Raji (cell line): ENCODE measurements around the gene SYDE1.

ENCODE experiments used
- POLR2A ChIP-seq: IDR thresholded peaks from 2 replicates; pipeline ENCODE4 v1.6.1; 2011; ENCODE audit warnings: low read depth, low read length, control low read depth; ENCODE audit not compliant: insufficient read depth

Gene SYDE1, protein sequence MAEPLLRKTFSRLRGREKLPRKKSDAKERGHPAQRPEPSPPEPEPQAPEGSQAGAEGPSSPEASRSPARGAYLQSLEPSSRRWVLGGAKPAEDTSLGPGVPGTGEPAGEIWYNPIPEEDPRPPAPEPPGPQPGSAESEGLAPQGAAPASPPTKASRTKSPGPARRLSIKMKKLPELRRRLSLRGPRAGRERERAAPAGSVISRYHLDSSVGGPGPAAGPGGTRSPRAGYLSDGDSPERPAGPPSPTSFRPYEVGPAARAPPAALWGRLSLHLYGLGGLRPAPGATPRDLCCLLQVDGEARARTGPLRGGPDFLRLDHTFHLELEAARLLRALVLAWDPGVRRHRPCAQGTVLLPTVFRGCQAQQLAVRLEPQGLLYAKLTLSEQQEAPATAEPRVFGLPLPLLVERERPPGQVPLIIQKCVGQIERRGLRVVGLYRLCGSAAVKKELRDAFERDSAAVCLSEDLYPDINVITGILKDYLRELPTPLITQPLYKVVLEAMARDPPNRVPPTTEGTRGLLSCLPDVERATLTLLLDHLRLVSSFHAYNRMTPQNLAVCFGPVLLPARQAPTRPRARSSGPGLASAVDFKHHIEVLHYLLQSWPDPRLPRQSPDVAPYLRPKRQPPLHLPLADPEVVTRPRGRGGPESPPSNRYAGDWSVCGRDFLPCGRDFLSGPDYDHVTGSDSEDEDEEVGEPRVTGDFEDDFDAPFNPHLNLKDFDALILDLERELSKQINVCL

DNA sequence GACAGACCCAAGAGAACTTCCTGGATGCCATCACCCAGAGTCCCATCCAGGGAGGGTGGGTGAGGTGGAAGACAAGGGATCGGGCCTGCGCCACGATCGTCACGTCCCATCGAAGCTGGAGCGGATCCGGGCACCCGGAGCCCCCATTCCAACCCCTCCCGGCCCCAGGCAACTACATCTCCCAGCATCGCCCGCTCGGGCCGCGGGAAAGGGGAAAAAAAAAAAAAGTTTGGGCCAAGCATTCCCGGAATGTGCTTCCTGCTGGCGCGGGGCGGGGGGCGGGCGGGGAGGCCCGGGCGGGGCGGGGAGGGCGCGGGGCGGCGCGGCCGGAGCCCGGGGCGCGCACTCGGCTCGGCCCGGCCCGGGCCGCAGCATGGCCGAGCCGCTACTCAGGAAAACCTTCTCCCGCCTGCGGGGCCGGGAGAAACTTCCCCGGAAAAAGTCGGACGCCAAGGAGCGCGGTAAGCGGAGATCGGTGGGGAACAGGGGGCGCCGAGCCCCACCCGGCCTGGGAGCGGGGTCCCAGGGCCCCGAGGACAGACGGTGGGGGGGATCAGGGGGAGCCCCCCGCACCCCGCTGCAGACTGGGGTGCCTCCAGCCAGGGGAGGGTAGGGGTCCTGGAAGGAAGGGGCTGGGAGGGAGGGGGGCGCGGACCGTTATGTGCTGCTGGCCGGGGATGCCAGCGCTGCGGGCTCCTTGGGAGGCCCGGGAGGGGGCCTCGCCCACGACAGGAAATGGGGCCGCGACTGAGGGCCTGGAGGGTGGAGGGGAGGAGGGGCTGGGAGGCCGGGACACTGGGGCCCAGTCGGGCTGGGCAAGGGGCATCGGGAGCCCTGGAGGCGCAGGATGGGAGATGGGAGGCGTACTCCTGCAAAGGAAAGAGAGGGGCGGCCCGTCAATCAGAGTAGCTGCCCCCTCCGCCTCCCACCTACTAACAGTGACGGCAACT lies at the start of gene SYDE1:
TSS of gene SYDE1 (plus strand) at position 341 of the 950 bp plus-strand sequence. CDS start at position 374, 33 bp downstream.
- no peak for TF ChIP-seq POLR2A

DNA sequence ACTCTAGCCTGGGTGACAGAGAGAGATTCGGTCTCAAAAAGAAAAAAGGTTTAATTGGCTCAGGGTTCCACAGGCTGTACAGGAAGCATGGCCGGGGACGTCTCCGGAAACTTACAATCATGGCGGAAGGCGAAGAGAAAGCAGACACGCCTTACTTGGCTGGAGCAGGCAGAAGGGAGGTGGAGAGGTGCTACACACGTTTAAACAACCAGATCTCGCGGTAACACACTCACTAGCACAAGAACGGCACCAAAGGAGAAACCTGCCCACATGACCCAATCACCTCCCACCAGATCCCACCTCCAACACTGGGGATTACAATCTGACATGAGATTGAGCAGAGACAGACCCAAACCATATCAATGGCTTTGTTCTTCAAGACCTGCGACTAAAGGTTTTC lies 45.2 kb upstream of the SYDE1 start:
- no peak for TF ChIP-seq POLR2A

DNA sequence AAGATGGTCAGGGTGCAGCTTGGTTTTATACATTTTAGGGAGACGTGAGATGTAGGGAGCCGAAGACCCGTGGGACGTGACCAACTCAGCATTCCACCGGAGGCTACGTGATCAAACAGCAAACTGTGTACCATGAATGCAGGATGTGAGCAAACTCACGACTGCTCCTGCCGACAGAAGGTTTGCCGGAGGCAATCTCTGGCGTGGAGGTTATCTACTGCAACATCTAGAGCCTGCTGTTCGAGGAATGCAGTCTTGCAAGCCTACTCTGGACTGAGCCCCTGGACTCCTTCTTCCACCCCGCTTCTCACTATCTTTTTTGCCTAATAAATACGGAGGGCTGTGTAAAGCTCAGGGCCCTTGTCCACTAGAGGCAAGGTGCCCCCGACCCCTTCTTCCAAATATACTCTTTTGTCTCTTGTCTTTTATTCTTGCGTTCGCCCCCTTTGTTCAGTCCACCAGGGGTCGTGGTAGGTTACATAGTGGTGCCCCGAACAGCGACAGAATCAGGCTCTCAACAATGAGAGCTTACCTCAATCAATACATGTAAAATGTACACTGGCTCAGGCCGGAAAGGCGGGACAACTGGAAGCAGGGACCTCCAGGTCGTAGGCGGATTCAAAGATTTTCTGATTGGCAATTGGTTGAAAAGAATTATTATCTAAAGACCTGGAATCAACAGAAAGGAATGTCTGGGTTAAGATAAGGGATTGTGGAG lies 34.1 kb upstream of the SYDE1 start:
- TF ChIP-seq POLR2A = no peak

DNA sequence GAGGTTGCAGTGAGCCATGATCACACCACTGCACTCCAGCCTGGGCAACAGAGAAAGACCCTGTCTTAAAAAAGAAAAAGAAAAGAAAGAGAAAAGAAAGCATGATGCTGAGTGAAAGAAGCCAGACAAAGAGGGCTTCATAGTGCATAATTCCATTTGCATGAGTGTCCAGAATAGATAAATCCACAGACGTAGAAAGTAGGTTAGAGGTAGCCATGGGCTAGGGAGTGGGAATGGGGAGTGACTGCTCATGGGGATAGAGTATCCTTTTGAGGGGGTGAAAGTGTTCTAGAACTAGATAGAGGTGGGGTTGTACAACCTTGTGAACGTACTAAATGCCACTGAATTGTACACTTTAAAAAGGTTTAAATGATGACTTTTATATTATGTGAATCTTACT lies 32.8 kb upstream of the SYDE1 start:
- no peak for TF ChIP-seq POLR2A

- TF ChIP-seq POLR2A = no peak
These were observed 31.4 kb upstream of the SYDE1 start for GRCh38 chr19:15075806-15076205.

GRCh38 chr19:15081911-15082310 lies 25.3 kb upstream of the SYDE1 start, which contains the start of gene OR1I1:
TSS of gene OR1I1 (plus strand) at chr19:15082211. CDS start at chr19:15087066, 4,855 bp downstream.
- TF ChIP-seq POLR2A = no peak

DNA sequence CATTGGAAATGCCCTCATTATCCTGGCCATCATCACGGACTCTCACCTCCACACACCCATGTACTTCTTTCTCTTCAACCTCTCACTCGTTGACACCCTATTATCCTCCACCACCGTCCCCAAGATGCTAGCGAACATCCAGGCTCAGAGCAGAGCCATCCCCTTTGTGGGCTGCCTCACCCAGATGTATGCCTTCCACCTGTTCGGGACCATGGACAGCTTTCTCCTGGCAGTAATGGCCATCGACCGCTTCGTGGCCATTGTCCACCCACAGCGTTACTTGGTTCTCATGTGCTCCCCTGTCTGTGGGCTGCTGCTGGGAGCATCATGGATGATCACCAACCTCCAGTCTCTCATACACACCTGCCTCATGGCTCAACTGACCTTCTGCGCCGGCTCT lies 20.0 kb upstream of the SYDE1 start:
- no peak for TF ChIP-seq POLR2A

- no peak for TF ChIP-seq POLR2A
These were observed 15.1 kb upstream of the SYDE1 start for GRCh38 chr19:15091918-15092753.

DNA sequence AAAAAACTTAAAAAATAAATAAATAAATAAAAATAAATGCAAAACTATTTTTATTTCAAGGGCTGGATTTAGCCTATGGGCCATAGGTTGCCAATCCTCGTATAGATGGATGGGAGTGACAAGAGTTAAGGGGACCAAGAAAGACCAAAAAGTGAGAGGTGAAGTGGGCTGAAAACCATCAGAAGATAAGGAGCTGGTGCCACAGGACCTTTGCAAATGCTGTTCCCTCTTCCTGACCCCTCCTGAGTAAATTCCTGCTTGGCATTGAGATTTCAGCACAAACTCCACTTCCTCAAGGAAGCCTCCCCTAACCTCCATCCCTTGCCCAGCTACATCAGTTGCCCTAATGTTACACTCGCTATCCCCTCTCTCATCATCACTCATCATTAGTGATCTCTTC lies 14.2 kb upstream of the SYDE1 start:
- TF ChIP-seq POLR2A = no peak

GRCh38 chr19:15096223-15096622 lies 11.0 kb upstream of the SYDE1 start:
- TF ChIP-seq POLR2A = no peak

DNA sequence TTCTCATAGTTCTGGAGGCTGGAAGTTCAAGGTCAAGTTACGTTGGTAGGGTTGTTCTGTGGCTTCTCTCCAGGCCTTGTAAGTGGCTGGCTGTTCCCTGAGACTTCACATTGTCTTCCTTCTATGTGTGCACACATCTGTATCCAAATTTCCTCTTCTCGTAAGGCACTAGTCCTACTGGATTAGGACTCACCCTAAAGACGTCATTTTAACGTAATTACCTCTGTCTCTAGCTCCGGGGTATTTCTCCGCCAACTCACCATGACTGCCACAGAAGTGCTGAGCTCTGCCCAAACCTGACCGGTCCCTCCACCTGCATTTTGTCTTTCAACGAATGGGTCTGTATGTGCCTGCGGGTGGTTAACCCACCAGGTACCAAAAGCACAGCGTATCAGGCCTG lies 8.7 kb upstream of the SYDE1 start:
- no peak for TF ChIP-seq POLR2A

GRCh38 chr19:15099017-15099582 lies 8.1 kb upstream of the SYDE1 start:
- TF ChIP-seq POLR2A = no peak

DNA sequence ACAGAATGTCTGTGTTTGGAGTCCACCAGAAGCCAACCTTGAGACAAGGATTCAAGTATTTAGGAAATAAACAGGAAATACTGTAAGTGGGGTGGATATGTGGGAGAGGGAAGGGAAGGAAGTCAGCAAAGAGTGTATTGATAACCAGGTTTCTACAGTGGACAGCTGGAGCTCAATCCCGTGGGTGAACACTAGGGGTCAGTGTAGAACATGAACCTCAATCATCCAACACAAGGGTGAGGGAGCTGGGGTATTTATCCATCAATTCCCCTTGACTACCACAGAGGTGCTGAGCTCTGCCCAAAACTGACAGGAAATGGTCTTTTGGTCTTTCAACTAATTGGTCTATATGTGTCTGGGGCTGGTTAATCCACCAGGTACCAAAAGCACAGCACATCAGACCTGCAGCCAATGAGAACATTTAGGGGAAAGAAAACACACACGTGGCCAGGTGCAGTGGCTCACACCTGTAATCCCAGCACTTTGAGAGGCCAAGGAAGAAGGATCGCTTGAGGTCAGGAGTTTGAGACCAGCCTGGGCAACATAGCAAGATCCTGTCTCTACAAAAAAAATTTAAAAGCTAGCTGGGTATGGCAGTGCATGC lies 5.6 kb upstream of the SYDE1 start:
- no peak for TF ChIP-seq POLR2A
